Endothelial cell of umbilical vein (primary cell): ENCODE results near the gene PCSK9.

ENCODE experiments used
- CTCF ChIP-seq, 2 donors: IDR thresholded peaks; 1 replicate in 1 of 2; 2 replicates in 1 of 2; pipeline ENCODE4 v1.5.1; 2011; ENCODE audit warnings: low read length in 2 of 2, mild to moderate bottlenecking in 2 of 2, moderate library complexity in 2 of 2, control low read depth in 1 of 2, inconsistent platforms in 1 of 2, low read depth in 1 of 2; ENCODE audit not compliant: insufficient read depth in 1 of 2; ENCODE audit errors: extremely low read depth in 1 of 2
- EZH2 ChIP-seq: IDR thresholded peaks from 2 replicates; pipeline ENCODE4 v1.6.1; 2012; ENCODE audit warnings: borderline replicate concordance, low read depth, mild to moderate bottlenecking, moderate library complexity, low read length, inconsistent platforms; ENCODE audit not compliant: severe bottlenecking

GRCh38 chr1:55033265-55033614, 6.1 kb upstream of the PCSK9 start:
- no peak for TF ChIP-seq CTCF (IDR thresholded peaks at IDR 0.05; ENCODE audit: extremely low read depth in 1 of 2, insufficient read depth in 1 of 2, low read depth in 1 of 2, low read length in 2 of 2)
- TF ChIP-seq EZH2, result no peak
